ENCODE data around the gene KRTAP19-6.

KRTAP19-6 gene

GRCh38 chr21:30502041-30502440, 39.6 kb downstream of the KRTAP19-6 start, which contains the start of gene KRTAP19-5:
TSS of gene KRTAP19-5 (minus strand) at chr21:30502141. CDS start at chr21:30502090, 51 bp downstream.
- H3F3A ChIP-seq (ENCODE audit: control insufficient read depth, insufficient read depth) = no peaks in the 10 kb centered on the region
- no peaks in the 10 kb centered on the region for H3K27me3 ChIP-seq (ENCODE audit: control insufficient read depth, low read length)
- H4K20me1 ChIP-seq (ENCODE audit: control insufficient read depth, insufficient read depth, low read depth, low read length) = no peaks in the 10 kb centered on the region
- H3K4me2 ChIP-seq (ENCODE audit: low read length) = no peak within 1 kb of the TSS
- H3K9me3 ChIP-seq (ENCODE audit: control insufficient read depth, insufficient read depth, low read length) = no peaks in the 10 kb centered on the region
- H3K79me2 ChIP-seq (ENCODE audit: control insufficient read depth, low read length) = no peaks in the 10 kb centered on the region
- H3K4me3 ChIP-seq (ENCODE audit: low read length) = no peak within 1 kb of the TSS
- H3K4me1 ChIP-seq (ENCODE audit: control insufficient read depth, low read length) = no peaks in the 10 kb centered on the region
- no peak within 1 kb of the TSS for H3K27ac ChIP-seq (ENCODE audit: low read depth, low read length)
- TF ChIP-seq, protein P1, sequence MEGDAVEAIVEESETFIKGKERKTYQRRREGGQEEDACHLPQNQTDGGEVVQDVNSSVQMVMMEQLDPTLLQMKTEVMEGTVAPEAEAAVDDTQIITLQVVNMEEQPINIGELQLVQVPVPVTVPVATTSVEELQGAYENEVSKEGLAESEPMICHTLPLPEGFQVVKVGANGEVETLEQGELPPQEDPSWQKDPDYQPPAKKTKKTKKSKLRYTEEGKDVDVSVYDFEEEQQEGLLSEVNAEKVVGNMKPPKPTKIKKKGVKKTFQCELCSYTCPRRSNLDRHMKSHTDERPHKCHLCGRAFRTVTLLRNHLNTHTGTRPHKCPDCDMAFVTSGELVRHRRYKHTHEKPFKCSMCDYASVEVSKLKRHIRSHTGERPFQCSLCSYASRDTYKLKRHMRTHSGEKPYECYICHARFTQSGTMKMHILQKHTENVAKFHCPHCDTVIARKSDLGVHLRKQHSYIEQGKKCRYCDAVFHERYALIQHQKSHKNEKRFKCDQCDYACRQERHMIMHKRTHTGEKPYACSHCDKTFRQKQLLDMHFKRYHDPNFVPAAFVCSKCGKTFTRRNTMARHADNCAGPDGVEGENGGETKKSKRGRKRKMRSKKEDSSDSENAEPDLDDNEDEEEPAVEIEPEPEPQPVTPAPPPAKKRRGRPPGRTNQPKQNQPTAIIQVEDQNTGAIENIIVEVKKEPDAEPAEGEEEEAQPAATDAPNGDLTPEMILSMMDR (IDR thresholded peaks at IDR 0.05; ENCODE audit: low read depth, low read length, poor library complexity, severe bottlenecking) = no peak
- TF ChIP-seq EZH2phosphoT487 (IDR thresholded peaks at IDR 0.05; ENCODE audit: borderline replicate concordance, low read length) = no peak
- H3K36me3 ChIP-seq (ENCODE audit: control insufficient read depth, low read length) = no peaks in the 10 kb centered on the region
- no peaks in the 10 kb centered on the region for H3K9me2 ChIP-seq (replicated peaks; ENCODE audit: control insufficient read depth, low read length)

GRCh38 chr21:30497065-30497464, 44.6 kb downstream of the KRTAP19-6 start, which contains the start of gene KRTAP19-4:
TSS of gene KRTAP19-4 (minus strand) at chr21:30497165. CDS start at chr21:30497110, 55 bp downstream.
- Histone ChIP-seq H3K4me3 (ENCODE audit: low read length) (no peak within 1 kb of the TSS), H3K4me2 (ENCODE audit: low read length) (no peak within 1 kb of the TSS), H3K9me2 (replicated peaks; ENCODE audit: control insufficient read depth, low read length) (no peaks in the 10 kb centered on the region), H3K9me3 (ENCODE audit: control insufficient read depth, insufficient read depth, low read length) (no peaks in the 10 kb centered on the region), H3K27ac (ENCODE audit: low read depth, low read length) (no peak within 1 kb of the TSS), H3K27me3 (ENCODE audit: control insufficient read depth, low read length) (no peaks in the 10 kb centered on the region), H3F3A (ENCODE audit: control insufficient read depth, insufficient read depth) (no peaks in the 10 kb centered on the region), H4K20me1 (ENCODE audit: control insufficient read depth, insufficient read depth, low read depth, low read length) (no peaks in the 10 kb centered on the region), H3K4me1 (ENCODE audit: control insufficient read depth, low read length) (no peaks in the 10 kb centered on the region), H3K79me2 (ENCODE audit: control insufficient read depth, low read length) (no peaks in the 10 kb centered on the region), H3K36me3 (ENCODE audit: control insufficient read depth, low read length) (no peaks in the 10 kb centered on the region)
- TF ChIP-seq, protein P1 (IDR thresholded peaks at IDR 0.05; ENCODE audit: low read depth, low read length, poor library complexity, severe bottlenecking) = no peak
- no peak for TF ChIP-seq EZH2phosphoT487 (IDR thresholded peaks at IDR 0.05; ENCODE audit: borderline replicate concordance, low read length)

GRCh38 chr21:30491963-30492428, 49.7 kb downstream of the KRTAP19-6 start, which contains the start of gene KRTAP19-3:
TSS of gene KRTAP19-3 (minus strand) at chr21:30492013. CDS start at chr21:30491957, 56 bp downstream.
- H3K79me2 ChIP-seq (ENCODE audit: control insufficient read depth, low read length) = no peaks in the 10 kb centered on the region
- H3K36me3 ChIP-seq (ENCODE audit: control insufficient read depth, low read length) = no peaks in the 10 kb centered on the region
- H4K20me1 ChIP-seq (ENCODE audit: control insufficient read depth, insufficient read depth, low read depth, low read length) = no peaks in the 10 kb centered on the region
- H3K4me3 ChIP-seq (ENCODE audit: low read length) = no peak within 1 kb of the TSS
- no peaks in the 10 kb centered on the region for H3K9me3 ChIP-seq (ENCODE audit: control insufficient read depth, insufficient read depth, low read length)
- no peaks in the 10 kb centered on the region for H3K4me1 ChIP-seq (ENCODE audit: control insufficient read depth, low read length)
- no peaks in the 10 kb centered on the region for H3K9me2 ChIP-seq (replicated peaks; ENCODE audit: control insufficient read depth, low read length)
- TF ChIP-seq, protein P1 (IDR thresholded peaks at IDR 0.05; ENCODE audit: low read depth, low read length, poor library complexity, severe bottlenecking) = no peak
- no peak for TF ChIP-seq EZH2phosphoT487 (IDR thresholded peaks at IDR 0.05; ENCODE audit: borderline replicate concordance, low read length)
- H3K27ac ChIP-seq (ENCODE audit: low read depth, low read length) = no peak within 1 kb of the TSS
- no peaks in the 10 kb centered on the region for H3K27me3 ChIP-seq (ENCODE audit: control insufficient read depth, low read length)
- no peaks in the 10 kb centered on the region for H3F3A ChIP-seq (ENCODE audit: control insufficient read depth, insufficient read depth)
- H3K4me2 ChIP-seq (ENCODE audit: low read length) = no peak within 1 kb of the TSS
